HEK293 (cell line): ENCODE data around the gene TTC7B.

ENCODE experiments used
- PRDM10 ChIP-seq: fragments of 450-650 bp; formaldehyde crosslinking; IDR thresholded peaks from 2 replicates; pipeline ENCODE4 v1.5.1; 2016; ENCODE audit warnings: missing biosample characterization, missing genetic modification characterization
- TCF7L2 ChIP-seq: IDR thresholded peaks from 2 replicates; pipeline ENCODE4 v1.6.1; 2011; ENCODE audit warnings: low read depth, mild to moderate bottlenecking, inconsistent platforms, low read length, moderate library complexity, borderline replicate concordance

- TF ChIP-seq PRDM10 (tag by site-specific recombination): no peak
- TF ChIP-seq TCF7L2: no peak
Observed at GRCh38 chr14:90728951-90729350, 87.3 kb downstream of the TTC7B start.
